Iris pigment epithelial cell (primary cell): Measurements from ENCODE around the gene PANK4.

Experiments
- DNase-seq: peaks from one replicate; pipeline ENCODE4 v3.0.0-alpha.2; 2011; ENCODE audit warnings: low read depth

PANK4 gene

DNA sequence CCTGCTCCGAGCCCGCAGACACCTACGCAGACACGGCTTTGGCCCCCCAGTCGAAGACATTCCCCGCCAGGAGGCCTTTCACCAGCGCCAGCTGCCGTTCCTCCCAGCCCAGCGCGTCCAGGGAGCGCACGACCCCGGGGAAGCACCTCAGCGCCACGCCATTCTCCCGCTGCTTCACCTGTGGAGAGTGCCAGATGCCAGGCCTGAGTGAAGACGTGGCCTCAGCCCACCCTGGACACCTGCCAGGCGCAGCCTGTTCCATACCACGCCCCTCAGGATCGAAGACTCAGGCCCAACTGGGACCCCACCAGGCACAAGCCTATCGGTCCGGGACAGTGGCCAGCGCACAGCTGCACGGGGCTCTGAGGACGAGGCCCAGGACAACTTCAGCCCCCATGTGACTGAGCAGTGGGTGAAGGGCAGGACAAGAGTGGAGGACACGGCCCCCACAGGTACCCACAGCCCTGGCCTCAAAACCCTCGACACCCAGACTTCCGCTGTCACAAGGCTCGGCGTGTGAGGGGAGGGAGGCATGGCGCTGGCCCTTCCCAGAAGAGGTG is 13.5 kb downstream of the PANK4 start:
- no peak for DNase-seq

DNA sequence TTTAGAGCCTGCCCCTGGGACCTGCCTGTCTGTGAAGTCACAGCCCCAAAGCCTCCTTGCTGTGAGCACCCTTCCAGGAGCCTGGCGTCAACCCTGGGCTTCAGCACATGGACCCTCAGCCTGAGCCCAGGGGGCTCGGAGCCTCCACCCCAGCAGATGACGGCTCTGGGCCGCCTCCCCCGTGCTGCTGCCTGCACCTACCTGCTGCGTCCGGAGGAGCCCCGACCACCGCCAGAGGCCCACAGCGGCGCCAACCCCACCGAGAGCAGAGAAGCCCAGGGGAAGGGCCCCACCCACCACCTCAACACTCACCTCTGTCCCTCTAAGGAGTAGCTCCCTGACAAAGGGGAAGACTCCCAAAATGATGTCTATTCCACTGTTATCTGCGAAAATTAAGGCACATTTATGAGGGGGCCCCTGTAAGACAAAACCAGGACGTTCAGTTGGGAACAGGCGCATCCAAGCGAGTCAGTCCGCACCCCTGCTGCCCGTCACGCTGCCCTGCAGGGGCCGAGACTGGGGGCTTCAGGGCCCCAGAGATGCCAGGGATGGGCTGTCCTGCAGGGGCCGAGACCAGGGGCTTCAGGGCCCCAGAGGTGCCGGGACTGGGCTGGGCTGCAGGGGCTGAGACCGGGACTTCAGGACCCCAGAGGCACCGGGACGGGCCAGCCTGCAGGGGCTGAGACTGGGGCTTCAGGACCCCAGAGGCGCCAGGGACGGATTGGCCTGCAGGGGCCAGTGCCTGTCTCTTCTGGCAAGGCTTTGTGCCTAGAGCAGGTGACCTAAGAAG is 15.8 kb downstream of the PANK4 start:
- no peak for DNase-seq

DNA sequence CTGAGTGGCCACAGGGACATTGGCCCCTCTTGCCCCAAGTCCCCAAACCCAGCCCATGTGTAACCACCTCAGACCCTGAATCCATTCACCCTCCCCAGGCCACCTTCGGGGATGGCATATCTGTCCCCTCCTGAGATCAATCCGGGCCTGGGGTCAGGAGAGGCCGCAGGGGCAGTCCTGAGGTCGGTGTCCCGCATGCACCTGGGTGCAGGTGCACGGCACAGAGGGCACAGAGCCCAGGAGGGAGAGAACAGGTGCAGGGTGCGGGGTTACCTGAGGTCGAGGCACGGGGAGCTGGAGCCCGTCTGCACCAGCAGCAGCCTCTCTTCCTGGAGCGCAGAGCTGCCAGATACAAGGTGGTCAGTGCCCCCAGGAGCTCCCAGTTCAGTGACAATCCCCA is 16.8 kb downstream of the PANK4 start:
- no peak for DNase-seq

DNA sequence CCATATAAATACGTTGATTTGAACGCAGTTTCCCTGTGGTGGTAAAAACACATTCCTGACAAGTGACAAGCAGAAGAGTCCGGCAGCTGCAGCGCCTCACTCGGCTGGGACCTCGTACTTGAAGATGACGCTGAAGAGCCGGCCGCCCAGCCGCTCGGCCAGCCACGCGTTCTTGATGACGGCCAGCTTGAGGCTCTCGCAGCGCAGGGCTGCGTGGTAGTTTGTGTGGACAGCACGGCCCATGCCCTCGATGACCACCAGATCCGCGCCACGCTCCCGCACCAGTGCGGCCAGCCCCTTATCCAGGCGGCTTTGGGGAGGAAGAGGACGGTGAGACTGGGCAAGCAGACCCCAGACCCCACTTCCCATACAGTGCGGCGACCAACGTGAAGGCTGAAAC is 17.6 kb downstream of the PANK4 start:
- no peak for DNase-seq

DNA sequence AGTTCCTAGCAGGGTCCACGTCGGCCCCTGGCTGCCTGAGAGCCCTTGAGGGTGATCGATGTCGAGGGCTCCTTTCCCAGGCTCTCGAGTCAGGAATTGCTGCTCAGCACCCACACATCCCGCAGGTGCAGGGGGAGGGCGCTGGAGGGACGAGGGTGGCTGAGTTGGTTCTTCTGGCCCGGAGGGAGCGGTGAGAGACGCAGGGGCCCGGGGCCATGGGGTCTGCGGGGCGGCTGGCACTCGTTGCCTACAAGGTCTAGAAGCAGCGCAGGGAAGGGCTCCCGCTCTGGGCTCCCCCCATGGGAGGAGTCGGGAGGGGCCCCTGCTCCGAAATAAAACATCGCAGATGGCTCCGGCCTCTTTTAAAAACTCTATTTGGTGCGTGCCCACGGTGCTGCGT is 18.2 kb downstream of the PANK4 start:
- DNase-seq: no peak

DNA sequence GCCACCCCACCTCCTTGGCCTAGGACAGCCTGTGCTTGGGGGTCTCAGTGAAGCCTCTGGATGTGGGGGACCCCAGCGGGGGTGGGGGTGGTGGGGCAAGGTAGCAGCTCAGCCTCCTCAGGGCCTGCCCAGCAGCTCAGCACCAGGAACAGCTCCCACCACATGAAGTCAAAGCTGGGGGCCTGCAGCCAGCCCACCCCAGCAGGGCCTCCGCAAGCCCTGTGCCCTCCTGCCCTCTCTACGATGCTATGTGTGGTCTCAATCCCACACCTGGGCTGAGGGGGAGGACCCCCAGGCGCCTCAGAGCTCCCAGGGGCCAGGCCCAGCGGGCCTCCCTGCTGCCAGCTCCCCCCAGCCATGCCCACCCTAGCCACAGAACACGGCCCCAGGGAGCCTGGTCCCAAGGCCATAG is 18.6 kb downstream of the PANK4 start:
- DNase-seq: no peak

DNA sequence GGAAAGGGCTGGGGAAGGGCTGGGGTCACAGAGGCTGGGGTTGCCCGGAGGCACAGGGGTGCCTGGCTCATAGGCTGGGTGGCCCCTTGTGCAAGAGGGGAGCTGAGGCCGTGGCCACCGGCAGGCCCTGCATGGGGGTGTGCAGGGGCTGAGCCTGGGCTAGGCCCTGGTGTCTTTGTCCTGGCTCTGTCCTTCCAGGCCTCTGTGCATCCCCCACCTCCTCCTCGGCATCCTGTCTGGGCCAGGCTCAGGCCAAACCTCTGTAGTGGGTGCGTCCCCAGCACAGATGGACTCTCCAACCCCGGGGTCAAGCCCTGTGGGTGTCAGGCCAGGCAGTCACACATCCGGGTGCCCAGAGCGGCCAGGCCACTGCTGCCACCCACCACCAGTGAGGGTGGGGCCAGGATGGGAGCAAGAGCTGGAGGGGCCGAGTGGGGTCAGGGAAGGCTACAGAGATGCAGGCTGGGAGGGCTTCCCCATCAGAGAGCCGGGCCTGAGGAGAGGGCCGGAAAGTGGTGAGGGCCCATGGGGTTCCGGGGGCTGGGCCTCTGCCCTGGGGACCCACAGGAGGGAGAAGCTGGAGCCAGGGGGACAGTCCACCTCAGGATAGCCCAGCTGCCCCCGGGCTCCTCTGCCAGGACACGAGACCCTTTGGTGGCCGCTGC is 19.4 kb downstream of the PANK4 start:
- DNase-seq: no peak

DNA sequence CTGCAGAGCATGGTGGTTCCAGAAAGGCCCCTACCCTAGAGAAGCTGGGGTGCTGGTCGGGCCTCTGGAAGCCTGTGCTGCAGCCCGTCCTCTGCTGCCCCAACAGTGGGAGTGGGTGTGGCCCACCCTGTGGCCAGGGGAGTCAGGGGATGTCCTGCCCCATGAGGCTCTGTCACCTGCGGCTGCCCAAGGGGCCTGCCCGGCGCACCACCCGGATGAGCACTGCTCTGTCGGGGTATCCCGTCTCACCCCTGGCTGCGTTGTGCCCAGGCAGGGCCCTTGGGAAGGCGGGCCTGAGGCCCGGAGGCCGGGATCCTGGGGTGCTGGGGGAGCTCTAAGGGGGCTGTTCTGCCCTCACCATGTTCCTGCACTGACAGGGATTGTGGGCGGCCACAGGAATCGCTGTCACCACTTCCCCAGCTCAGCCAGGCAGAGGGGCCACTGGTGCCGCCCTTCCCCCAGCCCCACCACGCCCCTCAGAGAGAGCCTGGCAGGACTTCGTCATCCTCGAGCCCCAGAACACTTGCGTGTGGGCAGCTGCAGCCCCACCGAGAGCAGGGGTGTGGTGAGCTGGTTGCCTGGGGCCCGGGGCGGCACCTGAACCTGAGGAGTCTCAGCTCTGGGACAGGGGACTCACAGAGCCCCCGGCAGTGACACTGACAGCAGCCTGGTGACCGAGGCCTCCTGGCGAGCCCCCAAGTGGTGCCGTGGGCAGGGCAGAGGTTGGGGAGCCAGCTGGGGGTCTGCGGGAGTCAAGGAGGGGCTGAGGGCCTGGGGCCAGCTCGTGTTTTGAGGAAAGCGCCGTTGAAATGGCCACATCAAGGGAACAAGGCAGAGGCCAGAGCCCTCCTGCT is 20.2 kb downstream of the PANK4 start:
- no peak for DNase-seq

DNA sequence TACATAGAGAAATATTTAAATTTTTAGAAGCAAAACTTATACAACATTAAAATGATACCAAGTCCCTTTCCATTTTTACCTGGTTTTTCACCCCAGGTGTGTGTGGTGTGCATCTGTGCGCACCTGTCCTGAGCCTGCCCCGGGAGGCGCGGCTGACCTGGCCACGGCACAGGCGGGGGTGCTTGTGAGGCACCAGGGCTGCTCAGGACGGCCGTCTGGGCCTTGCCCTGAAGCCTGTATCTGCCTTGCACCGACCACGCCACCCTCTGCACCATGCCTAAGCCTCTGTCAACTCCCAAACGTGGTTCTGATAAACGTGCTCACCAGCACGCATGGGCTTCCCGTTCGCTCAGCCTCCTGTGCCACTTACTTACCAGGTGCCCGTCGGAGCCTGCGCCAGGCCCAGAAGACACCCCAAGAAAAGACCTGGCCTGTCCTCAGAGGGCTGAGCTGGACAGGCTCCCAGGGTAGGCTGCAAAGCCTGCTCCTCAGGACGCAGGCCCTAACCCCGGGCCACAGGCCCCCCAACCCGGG is 20.9 kb downstream of the PANK4 start:
- DNase-seq: no peak

DNA sequence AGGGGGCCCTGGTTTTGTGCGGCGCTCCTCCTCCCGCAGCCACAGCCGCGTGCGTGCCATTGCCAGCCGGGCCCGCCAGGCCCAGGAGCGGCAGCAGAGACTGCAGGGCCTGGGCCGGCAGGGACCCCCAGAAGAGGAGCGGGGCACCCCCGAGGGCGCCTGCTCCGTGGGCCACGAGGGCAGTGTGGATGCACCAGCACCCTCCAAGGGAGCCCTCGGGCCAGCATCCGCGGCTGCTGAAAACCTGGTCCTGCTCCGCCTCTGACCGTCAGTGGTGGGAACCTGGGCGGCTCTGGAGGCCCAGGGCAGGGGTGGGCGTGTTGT is 21.5 kb downstream of the PANK4 start:
- no peak for DNase-seq

DNA sequence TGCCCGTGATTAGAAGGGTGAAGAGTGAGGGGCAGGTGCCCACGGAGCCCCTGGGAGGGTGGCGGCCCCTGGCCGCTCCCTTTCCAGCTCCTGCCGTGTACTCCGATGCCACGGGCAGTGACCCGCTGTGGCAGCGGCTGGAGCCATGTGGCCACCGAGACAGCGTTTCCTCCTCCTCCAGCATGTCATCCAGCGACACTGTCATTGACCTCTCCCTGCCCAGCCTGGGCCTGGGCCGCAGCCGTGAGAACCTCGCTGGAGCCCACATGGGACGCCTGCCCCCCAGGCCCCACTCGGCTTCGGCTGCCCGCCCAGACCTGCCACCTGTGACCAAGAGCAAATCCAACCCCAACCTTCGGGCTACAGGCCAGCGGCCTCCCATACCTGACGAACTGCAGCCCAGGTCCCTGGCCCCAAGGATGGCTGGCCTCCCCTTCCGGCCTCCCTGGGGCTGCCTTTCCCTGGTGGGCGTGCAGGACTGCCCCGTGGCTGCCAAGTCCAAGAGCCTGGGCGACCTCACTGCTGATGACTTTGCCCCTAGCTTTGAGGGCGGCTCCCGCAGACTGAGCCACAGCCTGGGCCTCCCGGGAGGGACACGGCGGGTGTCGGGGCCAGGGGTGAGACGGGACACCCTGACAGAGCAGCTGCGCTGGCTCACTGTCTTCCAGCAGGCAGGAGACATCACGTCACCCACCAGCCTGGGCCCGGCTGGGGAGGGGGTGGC is 22.0 kb downstream of the PANK4 start:
- no peak for DNase-seq

DNA sequence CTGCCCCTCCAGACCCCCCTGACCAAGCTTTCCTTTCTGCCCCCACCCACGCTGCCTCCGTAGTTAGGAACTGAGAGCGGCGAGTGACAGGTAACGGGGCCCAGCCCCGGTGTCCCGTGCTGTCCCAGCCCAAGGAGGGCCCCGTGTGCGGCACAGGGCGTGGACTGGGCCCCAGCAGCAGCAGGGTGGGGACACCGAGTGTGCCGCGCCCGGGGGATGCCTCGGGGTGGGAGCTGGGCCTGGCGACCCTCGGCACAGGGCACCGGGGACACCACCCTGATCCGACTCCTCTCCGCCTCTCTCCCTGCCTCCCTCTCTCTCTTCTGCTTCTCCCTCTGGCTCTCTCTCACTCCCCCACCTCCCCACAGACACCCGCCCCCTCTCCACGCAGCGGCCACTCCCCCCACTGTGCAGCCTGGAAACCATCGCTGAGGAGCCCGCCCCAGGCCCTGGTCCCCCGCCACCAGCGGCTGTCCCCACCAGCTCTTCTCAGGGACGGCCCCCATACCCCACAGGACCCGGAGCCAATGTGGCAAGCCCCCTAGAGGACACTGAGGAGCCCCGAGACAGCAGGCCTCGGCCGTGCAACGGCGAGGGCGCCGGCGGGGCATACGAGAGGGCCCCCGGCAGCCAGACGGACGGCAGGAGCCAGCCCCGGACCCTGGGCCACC is 22.7 kb downstream of the PANK4 start:
- no peak for DNase-seq

DNA sequence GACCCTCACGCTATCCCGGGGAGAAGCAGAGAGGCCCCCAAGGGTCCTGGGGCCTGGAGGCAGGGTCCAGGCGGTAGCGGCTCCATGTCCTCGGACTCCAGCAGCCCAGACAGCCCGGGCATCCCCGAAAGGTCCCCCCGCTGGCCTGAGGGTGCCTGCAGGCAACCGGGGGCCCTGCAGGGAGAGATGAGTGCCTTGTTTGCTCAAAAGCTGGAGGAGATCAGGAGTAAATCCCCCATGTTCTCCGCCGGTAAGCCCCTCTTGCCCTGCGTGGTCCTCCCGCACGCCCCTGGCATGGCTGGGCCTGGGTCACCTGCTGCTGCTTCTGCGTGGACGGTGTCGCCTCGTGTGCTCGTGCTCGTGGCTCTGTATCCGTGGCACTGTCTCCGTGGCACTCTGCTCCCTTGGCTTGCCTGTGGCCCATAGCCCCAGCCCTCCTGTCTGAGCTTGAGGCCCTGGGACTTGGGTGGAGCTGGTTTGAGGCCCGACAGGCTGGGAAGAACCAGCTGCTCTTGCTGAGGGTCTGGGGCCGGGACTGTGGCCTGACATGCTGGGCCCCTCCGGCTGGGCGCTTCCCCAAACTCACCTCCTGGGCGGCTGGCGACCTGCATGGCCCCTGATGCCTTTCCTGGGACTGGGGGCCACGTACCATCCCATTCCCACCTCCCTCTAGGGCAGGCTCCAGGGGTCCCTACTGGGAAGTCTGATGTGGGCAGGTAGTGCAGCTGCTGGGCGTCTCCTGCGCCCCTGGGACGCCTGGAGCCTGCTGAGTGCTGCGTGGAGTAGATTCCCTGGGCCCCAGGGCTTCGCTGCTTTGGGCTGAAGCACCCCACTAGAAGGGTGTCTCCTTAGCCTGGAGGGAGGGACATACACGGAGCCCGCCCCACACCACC is 23.5 kb downstream of the PANK4 start:
- no peak for DNase-seq

DNA sequence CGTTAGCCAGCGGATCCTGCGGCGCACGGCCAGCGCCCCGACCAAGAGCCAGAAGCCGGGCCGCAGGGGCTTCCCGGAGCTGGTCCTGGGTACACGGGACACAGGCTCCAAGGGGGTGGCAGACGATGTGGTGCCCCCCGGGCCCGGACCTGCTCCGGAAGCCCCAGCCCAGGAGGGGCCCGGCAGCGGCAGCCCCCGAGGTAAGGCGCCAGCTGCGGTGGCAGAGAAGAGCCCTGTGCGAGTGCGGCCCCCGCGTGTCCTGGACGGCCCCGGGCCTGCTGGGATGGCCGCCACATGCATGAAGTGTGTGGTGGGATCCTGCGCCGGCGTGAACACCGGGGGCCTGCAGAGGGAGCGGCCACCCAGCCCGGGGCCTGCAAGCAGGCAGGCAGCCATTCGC is 24.2 kb downstream of the PANK4 start:
- DNase-seq: no peak

DNA sequence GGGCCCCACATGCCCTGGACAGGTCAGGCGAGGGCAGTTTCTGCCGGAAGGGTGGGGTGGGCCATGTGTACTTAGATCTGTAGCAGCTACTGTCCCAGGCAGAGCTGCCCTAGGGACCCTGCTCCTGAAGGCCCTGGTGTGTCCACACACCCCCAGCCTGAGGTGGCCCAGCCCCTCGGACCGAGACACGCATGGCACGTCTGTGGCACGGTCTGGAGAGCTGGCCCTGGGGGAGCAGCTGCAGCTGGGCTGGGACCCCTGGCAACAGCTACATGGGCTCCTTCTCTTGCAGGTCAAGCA is 24.6 kb downstream of the PANK4 start:
- no peak for DNase-seq

DNA sequence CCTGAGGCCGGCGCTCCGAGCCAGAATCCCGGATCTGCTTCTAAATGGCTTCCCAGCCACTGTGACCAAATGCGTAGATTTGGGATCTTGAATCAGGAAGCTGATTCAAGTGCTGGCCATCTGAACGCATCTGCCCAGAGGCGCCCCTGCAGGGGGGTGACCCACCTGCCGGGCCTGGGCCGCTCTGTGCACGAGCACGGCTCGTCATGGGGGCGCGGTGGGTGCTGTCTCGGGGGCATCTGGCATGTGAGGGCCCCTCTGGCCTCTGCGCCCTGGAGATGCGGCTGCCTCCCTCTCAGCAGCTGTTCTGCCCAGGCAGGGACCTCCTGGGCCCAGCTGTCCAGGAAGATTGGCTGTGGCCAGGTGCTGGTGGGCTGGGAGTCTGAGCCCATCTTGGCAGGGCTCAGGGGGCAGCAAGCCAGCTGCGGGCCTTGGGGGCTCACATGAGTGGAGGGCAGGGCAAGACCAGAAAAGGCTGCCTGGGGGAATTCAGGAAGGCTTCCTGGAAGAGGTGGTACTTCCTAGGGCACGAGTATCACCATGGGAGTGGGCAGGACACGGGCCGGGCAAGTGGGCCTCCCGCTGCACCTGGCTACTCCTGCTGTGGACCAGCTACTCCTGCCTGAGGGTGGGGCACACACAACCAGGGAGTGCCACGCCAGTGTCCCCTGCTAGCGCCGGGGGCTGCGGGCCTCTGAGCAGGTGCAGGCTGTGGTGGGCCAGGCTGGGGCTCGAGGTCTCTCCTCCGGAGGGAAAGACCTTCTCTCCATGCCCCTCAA is 25.2 kb downstream of the PANK4 start:
- no peak for DNase-seq

DNA sequence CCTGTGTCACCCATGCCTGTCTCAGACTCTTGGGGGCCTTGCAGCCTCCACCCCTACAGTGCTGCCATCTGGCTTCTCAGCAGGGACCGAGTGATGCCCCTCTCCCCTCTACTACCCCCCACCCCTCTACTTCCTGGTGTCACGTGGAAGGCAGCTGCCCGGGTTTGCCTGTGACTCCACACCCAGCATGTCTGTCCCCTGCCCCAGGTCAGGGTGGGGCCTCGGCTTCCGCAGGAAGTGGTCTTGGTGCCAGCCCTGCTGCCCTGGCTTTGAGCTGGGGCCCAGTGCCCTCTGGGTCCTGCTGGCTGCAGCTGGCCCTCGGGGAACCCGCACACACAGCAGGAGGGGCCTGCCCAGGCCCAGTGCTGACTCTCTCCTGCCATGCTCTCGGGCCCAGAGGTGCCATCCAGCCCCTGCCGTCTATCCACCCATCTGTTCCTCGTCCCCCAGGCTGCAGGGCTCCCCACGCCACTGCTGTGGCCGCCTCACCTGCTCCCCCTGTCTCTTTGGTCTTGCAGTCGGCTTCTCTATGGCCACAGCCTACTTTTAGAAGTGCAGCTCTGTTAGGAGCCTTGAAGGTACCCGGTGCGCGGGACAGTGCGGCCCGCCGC is 26.3 kb downstream of the PANK4 start:
- DNase-seq: no peak

DNA sequence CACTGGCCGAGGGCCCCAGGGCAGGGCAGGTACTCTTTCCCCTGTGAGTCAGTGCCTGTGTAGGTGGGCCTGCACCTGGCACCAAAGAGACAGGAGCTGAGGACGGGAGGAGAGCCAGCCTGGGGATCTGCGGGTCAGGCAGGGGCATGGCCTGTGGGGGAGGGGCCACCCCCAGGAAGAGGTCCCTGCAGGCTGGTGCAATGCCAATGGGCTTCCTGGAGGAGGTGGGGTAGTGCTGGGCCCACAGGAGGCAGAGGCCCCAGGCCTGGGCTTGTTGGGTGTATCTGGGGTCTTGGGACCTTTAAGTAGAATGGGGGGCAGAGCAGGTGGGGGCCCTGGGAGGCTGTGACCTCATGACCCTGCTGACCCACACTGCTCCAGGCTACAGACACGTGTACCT is 27.1 kb downstream of the PANK4 start:
- DNase-seq: no peak

DNA sequence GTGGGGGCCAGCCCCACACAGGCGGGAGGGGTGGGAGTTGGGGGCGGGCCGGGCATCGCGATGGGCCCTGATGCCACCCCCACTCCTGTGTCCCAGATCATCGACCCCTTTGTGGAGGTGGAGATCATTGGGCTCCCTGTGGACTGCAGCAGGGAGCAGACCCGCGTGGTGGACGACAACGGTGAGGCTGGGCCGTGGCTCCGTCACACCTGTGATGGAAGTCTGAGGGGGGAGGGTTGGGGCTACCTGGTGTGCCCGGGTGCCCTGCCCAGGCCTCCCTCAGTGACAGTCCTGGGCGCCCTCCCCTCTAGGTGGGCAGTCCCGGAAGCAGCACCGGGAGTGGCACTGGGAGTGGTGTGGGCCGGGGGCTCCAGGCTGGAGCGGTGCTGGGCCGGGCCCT is 27.7 kb downstream of the PANK4 start:
- DNase-seq: no peak
